ENCODE measurements around the gene ATP10A. TPM values are rescaled to one million over a fixed set of nuclear protein-coding genes. Genes with fewer than 3 reads are reported as not detected.

ATP10A gene
- total RNA-seq, 2 donors from 2014 or later = 5.6 to 14.3 TPM

- Histone ChIP-seq H3K4me3 (no peak overlapping the region), H3K36me3 (no peaks in the 10 kb centered on the region), H3K27ac (no peak overlapping the region), H3K9me3 (no peaks in the 10 kb centered on the region), H3K27me3 (replicated peaks; ENCODE audit: insufficient read depth) (no peaks in the 10 kb centered on the region), H3K4me1 (replicated peaks) (no peaks in the 10 kb centered on the region)
- intact Hi-C loops (cut with DNase I) = no loop called here
- no peak for TF ChIP-seq POLR2AphosphoS5 (IDR thresholded peaks at IDR 0.05)
- no peak for TF ChIP-seq CTCF (IDR thresholded peaks at IDR 0.05)
- TF ChIP-seq POLR2A (IDR thresholded peaks at IDR 0.05) = no peak
- WGBS = 82% methylated on average over 17 of the region's 17 CpGs
- DNase-seq (ENCODE audit: low spot score) = no peak
Measured at GRCh38 chr15:25705433-25706115, 157.6 kb downstream of the ATP10A start.

GRCh38 chr15:25703726-25704125 is 159.4 kb downstream of the ATP10A start:
- 97% methylated on average over 6 of the region's 6 CpGs for WGBS
- TF ChIP-seq POLR2A (IDR thresholded peaks at IDR 0.05) (no peak), POLR2AphosphoS5 (IDR thresholded peaks at IDR 0.05) (no peak), CTCF (IDR thresholded peaks at IDR 0.05) (no peak)
- Histone ChIP-seq H3K4me3 (no peak overlapping the region), H3K36me3 (no peaks in the 10 kb centered on the region), H3K4me1 (replicated peaks) (no peaks in the 10 kb centered on the region), H3K9me3 (no peaks in the 10 kb centered on the region), H3K27ac (no peak overlapping the region), H3K27me3 (replicated peaks; ENCODE audit: insufficient read depth) (no peaks in the 10 kb centered on the region)
- intact Hi-C loops (cut with DNase I) = no loop called here
- DNase-seq (ENCODE audit: low spot score) = no peak

- DNase-seq (ENCODE audit: low spot score) = no peak
- Histone ChIP-seq H3K27me3 (replicated peaks; ENCODE audit: insufficient read depth) (no peaks in the 10 kb centered on the region), H3K27ac (no peak overlapping the region), H3K4me1 (replicated peaks) (no peaks in the 10 kb centered on the region), H3K36me3 (no peaks in the 10 kb centered on the region), H3K4me3 (no peak overlapping the region), H3K9me3 (no peaks in the 10 kb centered on the region)
- TF ChIP-seq CTCF (IDR thresholded peaks at IDR 0.05) (no peak), POLR2A (IDR thresholded peaks at IDR 0.05) (no peak), POLR2AphosphoS5 (IDR thresholded peaks at IDR 0.05) (no peak)
- WGBS = 92% methylated on average over 19 of the region's 19 CpGs
- intact Hi-C loops (cut with DNase I) = no loop called here
Measured at GRCh38 chr15:25701721-25702465, 161.2 kb downstream of the ATP10A start.

GRCh38 chr15:25700916-25701315 is 162.2 kb downstream of the ATP10A start:
- WGBS = 95% methylated on average over 7 of the region's 7 CpGs

More at GRCh38 chr15:25700916-25701315, 162.2 kb downstream of the ATP10A start:
- H3K27me3 ChIP-seq (replicated peaks; ENCODE audit: insufficient read depth) = no peaks in the 10 kb centered on the region
- no peak for DNase-seq (ENCODE audit: low spot score)
- H3K4me1 ChIP-seq (replicated peaks) = no peaks in the 10 kb centered on the region
- no peak overlapping the region for H3K27ac ChIP-seq
- H3K4me3 ChIP-seq = no peak overlapping the region
- intact Hi-C loops (cut with DNase I) = no loop called here
- no peaks in the 10 kb centered on the region for H3K36me3 ChIP-seq
- no peak for TF ChIP-seq POLR2AphosphoS5 (IDR thresholded peaks at IDR 0.05)
- no peak for TF ChIP-seq POLR2A (IDR thresholded peaks at IDR 0.05)
- no peak for TF ChIP-seq CTCF (IDR thresholded peaks at IDR 0.05)
- H3K9me3 ChIP-seq = no peaks in the 10 kb centered on the region
